OCI-LY1 (cell line): ENCODE results near the gene OR2V2.

Experiments
- CTCF ChIP-seq: fragments of 200-600 bp; sonication (generic), shearing (Covaris generic); IDR thresholded peaks from 2 replicates; pipeline ENCODE4 v1.5.1; 2017; ENCODE audit warnings: mild to moderate bottlenecking, antibody characterized with exemption, low read length, moderate library complexity, mixed read lengths
- EZH2 ChIP-seq: fragments of 200-600 bp; sonication (generic), shearing (Covaris generic); IDR thresholded peaks from 2 replicates; pipeline ENCODE4 v1.8.0; 2017; ENCODE audit warnings: borderline replicate concordance, mixed run types, mild to moderate bottlenecking, antibody characterized with exemption, low read length, moderate library complexity, mixed read lengths

- TF ChIP-seq EZH2 (no peak), CTCF (peak; percentile 64)
Measured at GRCh38 chr5:181190711-181191525, 43.5 kb downstream of the OR2V2 start.
